ENCODE results near the gene CREBRF.
"Not testable (repeated sequence)": the region's sequence is repeated elsewhere in the genome, so short reads cannot be mapped to it uniquely, and the experiment has no call there.

CREBRF gene

GRCh38 chr5:173075137-173075843, 19.1 kb downstream of the CREBRF start:
- no peak for DNase-seq (ENCODE audit: extremely low spot score, insufficient read length, low read depth)
- no peak for FAIRE-seq

- DNase-seq (ENCODE audit: extremely low spot score, insufficient read length, low read depth): no peak
- FAIRE-seq: no peak
Observed at GRCh38 chr5:173075970-173076369, 19.8 kb downstream of the CREBRF start.

- FAIRE-seq; DNase-seq (ENCODE audit: extremely low spot score, insufficient read length, low read depth): not testable (repeated sequence)
Observed at GRCh38 chr5:173076471-173076870, 20.3 kb downstream of the CREBRF start.

- DNase-seq (ENCODE audit: extremely low spot score, insufficient read length, low read depth) (no peak), FAIRE-seq (no peak)
Observed at GRCh38 chr5:173078878-173079277, 22.7 kb downstream of the CREBRF start.

GRCh38 chr5:173089581-173089980, 33.4 kb downstream of the CREBRF start:
- DNase-seq (ENCODE audit: extremely low spot score, insufficient read length, low read depth): no peak
- FAIRE-seq: no peak

GRCh38 chr5:173090639-173091038, 34.5 kb downstream of the CREBRF start:
- no peak for FAIRE-seq

GRCh38 chr5:173091981-173092380, 35.8 kb downstream of the CREBRF start:
- DNase-seq (ENCODE audit: extremely low spot score, insufficient read length, low read depth) (no peak), FAIRE-seq (no peak)

More at GRCh38 chr5:173090639-173091038, 34.5 kb downstream of the CREBRF start:
- no peak for DNase-seq (ENCODE audit: extremely low spot score, insufficient read length, low read depth)

GRCh38 chr5:173093606-173094005, 37.5 kb downstream of the CREBRF start:
- no peak for DNase-seq (ENCODE audit: extremely low spot score, insufficient read length, low read depth)

GRCh38 chr5:173094012-173094661, 38.0 kb downstream of the CREBRF start:
- no peak for DNase-seq (ENCODE audit: extremely low spot score, insufficient read length, low read depth)
- no peak for FAIRE-seq

More at GRCh38 chr5:173093606-173094005, 37.5 kb downstream of the CREBRF start:
- no peak for FAIRE-seq

GRCh38 chr5:173098787-173099186, 42.6 kb downstream of the CREBRF start:
- DNase-seq (ENCODE audit: extremely low spot score, insufficient read length, low read depth): no peak
- FAIRE-seq: no peak

- FAIRE-seq (no peak), DNase-seq (ENCODE audit: extremely low spot score, insufficient read length, low read depth) (no peak)
Observed at GRCh38 chr5:173099461-173099860, 43.3 kb downstream of the CREBRF start.

- FAIRE-seq: no peak
- no peak for DNase-seq (ENCODE audit: extremely low spot score, insufficient read length, low read depth)
Observed at GRCh38 chr5:173101245-173101644, 45.1 kb downstream of the CREBRF start.

- DNase-seq (ENCODE audit: extremely low spot score, insufficient read length, low read depth) (no peak), FAIRE-seq (no peak)
Observed at GRCh38 chr5:173103411-173103810, 47.3 kb downstream of the CREBRF start.

- FAIRE-seq (no peak), DNase-seq (ENCODE audit: extremely low spot score, insufficient read length, low read depth) (no peak)
Observed at GRCh38 chr5:173108914-173109313, 52.8 kb downstream of the CREBRF start.

GRCh38 chr5:173114536-173114935, 58.4 kb downstream of the CREBRF start:
- FAIRE-seq (no peak), DNase-seq (ENCODE audit: extremely low spot score, insufficient read length, low read depth) (no peak)

- no peak for DNase-seq (ENCODE audit: extremely low spot score, insufficient read length, low read depth)
- FAIRE-seq: no peak
Observed at GRCh38 chr5:173119719-173120118, 63.6 kb downstream of the CREBRF start.

- DNase-seq (ENCODE audit: extremely low spot score, insufficient read length, low read depth): no peak
- no peak for FAIRE-seq
Observed at GRCh38 chr5:173123416-173123815, 67.3 kb downstream of the CREBRF start.

GRCh38 chr5:173132166-173132565, 76.0 kb downstream of the CREBRF start:
- not testable (repeated sequence) for FAIRE-seq; DNase-seq (ENCODE audit: extremely low spot score, insufficient read length, low read depth)

GRCh38 chr5:173138707-173139106, 82.6 kb downstream of the CREBRF start:
- FAIRE-seq (no peak), DNase-seq (ENCODE audit: extremely low spot score, insufficient read length, low read depth) (no peak)

GRCh38 chr5:173139631-173140030, 83.5 kb downstream of the CREBRF start:
- FAIRE-seq (no peak), DNase-seq (ENCODE audit: extremely low spot score, insufficient read length, low read depth) (no peak)

- FAIRE-seq: no peak
- DNase-seq (ENCODE audit: extremely low spot score, insufficient read length, low read depth): no peak
Observed at GRCh38 chr5:173140769-173141168, 84.6 kb downstream of the CREBRF start.

GRCh38 chr5:173143567-173143966, 87.4 kb downstream of the CREBRF start:
- DNase-seq (ENCODE audit: extremely low spot score, insufficient read length, low read depth) (no peak), FAIRE-seq (no peak)

Measured in GM18507 (cell line).